OCI-LY7 (cell line): ENCODE data around the gene LCP2.

Experiments
- EZH2phosphoT487 ChIP-seq: fragments of 200-600 bp; sonication (generic); IDR thresholded peaks from 2 replicates; pipeline ENCODE4 v1.6.1; 2018; ENCODE audit warnings: low read depth, borderline replicate concordance, mild to moderate bottlenecking, mixed run types, antibody characterized with exemption, low read length, moderate library complexity, mixed read lengths
- TF ChIP-seq, protein P1 (sequence below): fragments of 200-600 bp; sonication (generic); conservative IDR thresholded peaks from 2 replicates; pipeline ENCODE4 v1.5.1; 2014; ENCODE audit warnings: mild to moderate bottlenecking, antibody characterized with exemption, low read length, moderate library complexity, mixed read lengths

DNA sequence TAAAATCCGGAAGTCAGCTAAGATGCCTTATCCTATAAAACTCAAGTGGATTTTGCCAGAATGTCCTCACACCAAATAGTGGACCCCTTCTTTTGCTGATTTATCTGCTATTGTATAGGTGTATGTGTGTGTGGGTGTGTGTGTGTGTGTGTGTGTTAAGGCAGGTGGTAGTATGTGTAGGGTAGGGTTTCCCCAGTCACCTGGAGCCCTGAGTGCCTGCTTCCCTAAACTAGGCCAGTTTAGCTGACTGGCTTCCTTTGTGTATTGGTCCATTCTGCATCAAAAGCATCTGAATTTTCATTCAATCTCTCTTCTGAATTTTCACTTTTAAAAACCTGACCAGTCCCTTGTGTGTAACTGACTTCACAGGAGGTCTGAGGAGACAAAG is 42.2 kb upstream of the LCP2 start:
- TF ChIP-seq, protein P1, sequence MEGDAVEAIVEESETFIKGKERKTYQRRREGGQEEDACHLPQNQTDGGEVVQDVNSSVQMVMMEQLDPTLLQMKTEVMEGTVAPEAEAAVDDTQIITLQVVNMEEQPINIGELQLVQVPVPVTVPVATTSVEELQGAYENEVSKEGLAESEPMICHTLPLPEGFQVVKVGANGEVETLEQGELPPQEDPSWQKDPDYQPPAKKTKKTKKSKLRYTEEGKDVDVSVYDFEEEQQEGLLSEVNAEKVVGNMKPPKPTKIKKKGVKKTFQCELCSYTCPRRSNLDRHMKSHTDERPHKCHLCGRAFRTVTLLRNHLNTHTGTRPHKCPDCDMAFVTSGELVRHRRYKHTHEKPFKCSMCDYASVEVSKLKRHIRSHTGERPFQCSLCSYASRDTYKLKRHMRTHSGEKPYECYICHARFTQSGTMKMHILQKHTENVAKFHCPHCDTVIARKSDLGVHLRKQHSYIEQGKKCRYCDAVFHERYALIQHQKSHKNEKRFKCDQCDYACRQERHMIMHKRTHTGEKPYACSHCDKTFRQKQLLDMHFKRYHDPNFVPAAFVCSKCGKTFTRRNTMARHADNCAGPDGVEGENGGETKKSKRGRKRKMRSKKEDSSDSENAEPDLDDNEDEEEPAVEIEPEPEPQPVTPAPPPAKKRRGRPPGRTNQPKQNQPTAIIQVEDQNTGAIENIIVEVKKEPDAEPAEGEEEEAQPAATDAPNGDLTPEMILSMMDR = no peak
- no peak for TF ChIP-seq EZH2phosphoT487
